Transverse colon (tissue), 4 donors: ENCODE measurements around the gene PRIMA1. TPM values are rescaled to one million over a fixed set of nuclear protein-coding genes. Genes with fewer than 3 reads are reported as not detected.

ENCODE experiments used
- DNase-seq: peaks from one replicate; pipeline ENCODE4 v3.0.0-alpha.2; 2019
- H3K27ac ChIP-seq, 4 donors: fragments of 200-600 bp; sonication (generic); 2 replicates each; pipeline ENCODE4 v1.5.1; 2016 to 2018; ENCODE audit warnings: inconsistent platforms in 4 of 4
- H3K27me3 ChIP-seq: fragments of 200-600 bp; sonication (generic); 2 replicates; pipeline ENCODE4 v1.5.1; 2017; ENCODE audit warnings: inconsistent platforms
- H3K36me3 ChIP-seq, 4 donors: fragments of 200-600 bp; sonication (generic); 2 replicates each; pipeline ENCODE4 v1.5.1; 2017 to 2019; ENCODE audit warnings: inconsistent platforms in 4 of 4
- H3K4me1 ChIP-seq, 4 donors: fragments of 200-600 bp; sonication (generic); 2 replicates each; pipeline ENCODE4 v1.5.1; 2017 to 2020; ENCODE audit warnings: inconsistent platforms in 4 of 4
- H3K4me3 ChIP-seq, 4 donors: fragments of 200-600 bp; sonication (generic); 1 replicate in 1 of 4; 2 replicates in 3 of 4; pipeline versions ENCODE4 v1.5.1 to v1.6.1; 2017 to 2019; ENCODE audit warnings: inconsistent platforms in 4 of 4
- H3K9me3 ChIP-seq, 2 donors: fragments of 200-600 bp; sonication (generic); 2 replicates each; pipeline ENCODE4 v1.5.1; 2017 to 2019; ENCODE audit warnings: inconsistent platforms in 2 of 2
- EP300 ChIP-seq: sonication (generic); formaldehyde crosslinking; IDR thresholded peaks from one replicate; pipeline ENCODE4 v1.6.1; 2017; ENCODE audit warnings: antibody characterized with exemption, low read depth
- POLR2A ChIP-seq: fragments of 450-650 bp; IDR thresholded peaks from one replicate; pipeline ENCODE4 v1.6.1; 2016; ENCODE audit warnings: antibody characterized with exemption, mild to moderate bottlenecking, moderate library complexity
- POLR2AphosphoS5 ChIP-seq, 3 donors: sonication (generic); formaldehyde crosslinking; IDR thresholded peaks; one replicate each; pipeline ENCODE4 v1.6.1; 2016; ENCODE audit warnings: antibody characterized with exemption in 3 of 3
- WGBS, 2 donors: methylation state at CpG; one replicate each; pipeline ENCODE4 v1.1.5; 2018; ENCODE audit warnings: low coverage in 1 of 2; 5-methylcytosine and 5-hydroxymethylcytosine counted together
- in situ Hi-C, 4 donors: fragments of 200-750 bp; cut with MboI; loops; one replicate each; pipeline versions ENCODE4 v1.15.0 to v1.15.1; 2017; ENCODE audit warnings: low sequenced_read_pairs in 3 of 4, low pct_ligation_motif_present in 1 of 4, low pct_unique_long_range_greater_than_20kb in 1 of 4
- intact Hi-C: fragments of 100-400 bp; cut with DNase I; formaldehyde crosslinking; loops from one replicate; pipeline ENCODE4 v1.15.1; 2023; ENCODE audit warnings: low total_unique reads
- total RNA-seq, 4 donors: library from RNA; depleted of rRNA; stranded (reverse); fragments of >200 nt; gene quantifications; one replicate each; pipeline ENCODE4 v1.1.0, GENCODE V29; 2016
- TF ChIP-seq, protein P1 (sequence below), 5 experiments: fragments of 200-600 bp in 3 of 5; fragments of 450-650 bp in 2 of 5; sonication (generic) in 3 of 5; IDR thresholded peaks; 1 replicate in 2 of 5; 2 replicates in 3 of 5; pipeline ENCODE4 v1.5.1; 2016 to 2017; ENCODE audit warnings: antibody characterized with exemption in 5 of 5, inconsistent platforms in 3 of 5, mild to moderate bottlenecking in 2 of 5, moderate library complexity in 1 of 5

The PRIMA1 gene
- total RNA-seq, 4 donors from 2014 or later = 3.0 to 8.2 (median 4.8) TPM

DNA sequence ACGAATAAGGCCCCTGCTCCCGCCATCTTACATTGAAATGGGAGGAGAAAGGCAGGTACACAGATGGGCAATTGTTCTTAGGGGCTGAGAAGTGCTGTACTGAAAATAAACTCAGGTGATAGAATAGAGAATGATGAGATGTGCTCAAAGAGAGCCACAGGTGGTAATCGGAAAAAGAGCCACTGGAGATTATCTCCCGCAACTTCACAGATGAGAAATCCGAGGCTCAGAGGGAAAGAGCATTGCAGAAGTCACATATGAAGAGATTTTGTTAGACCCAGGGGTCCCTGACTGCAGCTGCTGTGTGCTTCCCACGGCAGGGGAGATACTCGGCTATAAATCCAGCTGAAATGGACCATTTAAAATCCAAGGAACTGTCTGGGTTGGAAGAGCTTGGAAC is 73.7 kb downstream of the PRIMA1 start:
- no peaks in the 10 kb centered on the region for H3K27me3 ChIP-seq
- H3K27ac ChIP-seq = no peak overlapping the region
- no peak for TF ChIP-seq POLR2A
- TF ChIP-seq EP300 = no peak
- TF ChIP-seq, protein P1, sequence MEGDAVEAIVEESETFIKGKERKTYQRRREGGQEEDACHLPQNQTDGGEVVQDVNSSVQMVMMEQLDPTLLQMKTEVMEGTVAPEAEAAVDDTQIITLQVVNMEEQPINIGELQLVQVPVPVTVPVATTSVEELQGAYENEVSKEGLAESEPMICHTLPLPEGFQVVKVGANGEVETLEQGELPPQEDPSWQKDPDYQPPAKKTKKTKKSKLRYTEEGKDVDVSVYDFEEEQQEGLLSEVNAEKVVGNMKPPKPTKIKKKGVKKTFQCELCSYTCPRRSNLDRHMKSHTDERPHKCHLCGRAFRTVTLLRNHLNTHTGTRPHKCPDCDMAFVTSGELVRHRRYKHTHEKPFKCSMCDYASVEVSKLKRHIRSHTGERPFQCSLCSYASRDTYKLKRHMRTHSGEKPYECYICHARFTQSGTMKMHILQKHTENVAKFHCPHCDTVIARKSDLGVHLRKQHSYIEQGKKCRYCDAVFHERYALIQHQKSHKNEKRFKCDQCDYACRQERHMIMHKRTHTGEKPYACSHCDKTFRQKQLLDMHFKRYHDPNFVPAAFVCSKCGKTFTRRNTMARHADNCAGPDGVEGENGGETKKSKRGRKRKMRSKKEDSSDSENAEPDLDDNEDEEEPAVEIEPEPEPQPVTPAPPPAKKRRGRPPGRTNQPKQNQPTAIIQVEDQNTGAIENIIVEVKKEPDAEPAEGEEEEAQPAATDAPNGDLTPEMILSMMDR (IDR thresholded peaks at IDR 0.05) = no peak
- no peak for TF ChIP-seq POLR2AphosphoS5 (IDR thresholded peaks at IDR 0.05)
- no peaks in the 10 kb centered on the region for H3K4me1 ChIP-seq
- no peaks in the 10 kb centered on the region for H3K36me3 ChIP-seq
- no peak overlapping the region for H3K4me3 ChIP-seq
- intact Hi-C loops = no loop called here
- WGBS, 2 donors = 61 to 68% methylated on average over 6 to 7 of the region's 7 CpGs
- no peaks in the 10 kb centered on the region for H3K9me3 ChIP-seq
- in situ Hi-C loops = no loop called here
- DNase-seq = no peak

DNA sequence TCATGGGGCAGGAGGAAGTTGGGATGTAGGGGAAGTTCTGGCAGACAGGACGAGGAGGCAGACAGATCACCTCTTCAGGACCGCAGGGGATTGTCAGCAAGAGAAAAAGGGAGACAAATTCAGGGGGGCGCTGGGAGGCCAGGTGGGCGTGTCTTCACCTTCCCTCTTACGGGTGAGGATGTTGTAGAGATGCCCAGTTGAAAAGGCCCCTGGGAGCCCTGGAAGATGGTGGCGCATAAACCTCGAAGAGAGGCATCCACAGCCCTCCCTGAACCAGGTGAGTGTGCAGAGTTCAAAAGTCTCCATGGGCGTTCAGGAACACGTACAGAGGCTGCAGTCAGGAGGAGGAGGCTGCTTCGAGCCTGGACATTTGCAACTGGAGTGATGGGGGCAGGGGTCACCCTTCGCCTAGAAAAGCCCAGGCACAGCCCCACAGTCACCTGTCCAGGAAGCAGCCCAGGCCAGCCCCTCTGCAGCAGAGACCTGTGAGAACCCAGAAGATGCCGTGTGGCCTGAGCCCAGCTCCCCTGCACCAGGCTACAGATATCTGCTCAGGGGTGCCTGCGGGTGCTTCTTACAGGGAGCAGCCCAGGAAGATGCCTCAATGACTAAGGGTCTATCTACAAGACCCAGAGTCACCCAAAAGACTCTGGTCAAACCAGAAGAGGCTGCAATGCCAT is 74.4 kb downstream of the PRIMA1 start:
- H3K4me1 ChIP-seq = no peaks in the 10 kb centered on the region
- WGBS, 2 donors = 57 to 68% methylated on average over 2 to 12 of the region's 13 CpGs
- no peak for DNase-seq

DNA sequence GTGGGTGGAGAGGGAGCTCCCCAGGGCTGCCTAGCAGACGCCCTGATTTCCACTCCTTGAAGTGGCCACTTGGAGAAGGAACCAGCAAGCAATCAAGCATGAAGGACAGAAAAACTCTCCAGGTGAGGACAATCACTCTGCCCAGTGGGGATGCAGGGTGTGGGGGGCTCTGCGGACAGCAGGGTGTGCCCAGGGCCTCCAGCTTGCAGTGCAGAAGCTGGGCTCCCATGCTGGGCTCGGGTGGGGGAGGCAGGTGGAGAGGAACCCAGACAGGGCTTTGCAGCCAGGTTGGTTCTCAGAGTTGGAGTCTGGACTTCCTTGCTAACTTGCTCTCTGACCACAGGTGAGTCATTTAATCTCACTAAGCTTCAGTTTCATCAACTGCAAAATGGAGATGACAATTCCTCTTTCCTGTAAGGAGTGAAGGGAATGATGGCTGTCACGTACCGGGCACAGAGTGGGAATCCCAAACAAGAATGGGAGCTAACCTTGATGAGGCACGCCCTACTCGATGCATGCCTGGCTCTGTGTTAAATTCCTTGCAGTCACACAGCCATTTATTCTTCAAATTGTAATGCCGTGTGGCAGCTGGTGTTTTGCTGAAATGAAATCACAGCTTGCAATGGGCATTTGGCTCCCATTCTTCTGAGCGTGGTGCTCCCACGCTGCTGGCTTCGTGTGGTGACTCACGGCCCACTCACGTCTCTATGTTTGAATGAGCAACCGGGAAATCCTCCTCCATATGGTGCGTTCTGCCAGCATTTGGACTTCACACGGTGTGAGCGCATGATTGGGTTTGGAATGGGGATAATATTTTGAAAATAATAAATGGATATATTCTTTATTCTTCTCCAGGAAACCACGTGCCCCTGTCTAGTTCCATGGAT is 75.2 kb downstream of the PRIMA1 start:
- TF ChIP-seq, protein P1 (IDR thresholded peaks at IDR 0.05) = no peak
- no peak for TF ChIP-seq EP300
- TF ChIP-seq POLR2A = no peak
- TF ChIP-seq POLR2AphosphoS5 (IDR thresholded peaks at IDR 0.05) = no peak
- Histone ChIP-seq H3K9me3 (no peaks in the 10 kb centered on the region), H3K4me1 (no peaks in the 10 kb centered on the region), H3K36me3 (no peaks in the 10 kb centered on the region), H3K4me3 (no peak overlapping the region), H3K27ac (no peak overlapping the region), H3K27me3 (no peaks in the 10 kb centered on the region)
- no peak for DNase-seq
- WGBS, 2 donors = 75 to 92% methylated on average over 2 to 18 of the region's 18 CpGs
- in situ Hi-C loops (no loop called here), intact Hi-C loops (no loop called here)

More for the DNA sequence above, 74.4 kb downstream of the PRIMA1 start:
- intact Hi-C loops (no loop called here), in situ Hi-C loops (no loop called here)
- Histone ChIP-seq H3K36me3 (no peaks in the 10 kb centered on the region), H3K9me3 (no peaks in the 10 kb centered on the region), H3K27ac (no peak overlapping the region), H3K27me3 (no peaks in the 10 kb centered on the region), H3K4me3 (no peak overlapping the region)
- TF ChIP-seq, protein P1 (IDR thresholded peaks at IDR 0.05) = no peak
- no peak for TF ChIP-seq POLR2A
- no peak for TF ChIP-seq POLR2AphosphoS5 (IDR thresholded peaks at IDR 0.05)
- TF ChIP-seq EP300 = no peak

DNA sequence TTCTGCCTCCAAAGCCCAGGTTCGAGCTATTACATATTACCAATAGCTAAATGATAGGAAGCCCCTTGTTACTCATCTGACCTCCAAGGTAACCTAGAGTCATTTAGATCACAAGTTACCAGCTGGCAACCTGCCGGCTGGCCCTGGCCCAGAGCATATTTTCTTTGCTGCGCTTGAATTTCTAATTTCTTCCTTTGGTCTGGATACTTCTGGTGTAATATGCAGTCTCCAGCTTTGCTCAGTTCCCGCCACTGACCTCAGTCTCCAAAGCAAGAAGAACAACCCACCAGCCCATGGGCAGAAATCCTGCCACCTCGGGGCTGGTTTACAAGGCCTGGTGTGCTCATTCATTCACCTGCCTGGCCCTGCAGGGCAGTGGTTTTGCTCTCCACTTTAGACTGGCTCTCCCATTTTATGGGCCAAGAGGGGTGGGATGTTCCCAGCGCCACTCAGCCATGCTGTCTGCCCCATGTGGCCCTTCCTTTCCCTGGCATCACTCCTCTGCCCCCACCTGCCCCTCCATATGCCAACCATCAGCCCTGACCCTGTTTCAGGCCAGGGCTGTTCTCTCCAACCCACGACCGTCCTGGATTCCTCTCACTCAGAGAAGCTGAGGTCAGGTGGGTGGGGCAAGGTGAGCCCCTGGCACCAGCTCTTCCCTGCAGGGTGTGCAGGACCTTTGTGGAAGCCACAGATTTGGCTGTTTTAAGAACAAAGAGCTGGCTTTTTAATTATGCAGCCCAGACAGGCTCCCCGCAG is 76.0 kb downstream of the PRIMA1 start:
- H3K4me1 ChIP-seq = peaks cover 0 to 3% (median 0%) of the 10 kb centered on the region in 4 donors
- H3K4me3 ChIP-seq = no peak overlapping the region
- TF ChIP-seq, protein P1 (IDR thresholded peaks at IDR 0.05) = no peak
- TF ChIP-seq POLR2AphosphoS5 (IDR thresholded peaks at IDR 0.05) = no peak
- TF ChIP-seq EP300 = no peak
- no peak for TF ChIP-seq POLR2A
- no peaks in the 10 kb centered on the region for H3K9me3 ChIP-seq
- H3K27ac ChIP-seq = no peak overlapping the region
- in situ Hi-C loops (no loop called here), intact Hi-C loops (no loop called here)
- no peaks in the 10 kb centered on the region for H3K36me3 ChIP-seq
- 61 to 63% methylated on average over 5 to 9 of the region's 9 CpGs for WGBS, 2 donors
- no peaks in the 10 kb centered on the region for H3K27me3 ChIP-seq
- no peak for DNase-seq
